SK-N-SH (cell line): Measurements from ENCODE around the gene FADS2. TPM values are rescaled to one million over a fixed set of nuclear protein-coding genes. Genes with fewer than 3 reads are reported as not detected.

Experiments used
- CTCF ChIA-PET: fragments of 300-600, 350-600 bp; formaldehyde crosslinking; extraction: SDS; loops from one replicate; lab custom pipeline; 2021; lab: Yijun Ruan, JAX
- POLR2A ChIA-PET: fragments of 350-600 bp; sonication (Branson Sonifier 250); formaldehyde crosslinking; extraction: SDS; loops from one replicate; lab custom pipeline; 2020; ENCODE audit warnings: antibody characterized with exemption, inconsistent platforms; lab: Yijun Ruan, JAX
- DNase-seq: peaks from one replicate; pipeline ENCODE4 v3.0.0; 2012
- H2AFZ ChIP-seq: fragments of 200-600 bp; sonication (generic); 2 replicates; pipeline ENCODE4 v1.8.1; 2016; ENCODE audit warnings: antibody characterized with exemption, mild to moderate bottlenecking, low read depth
- H3F3A ChIP-seq: fragments of 200-600 bp; sonication (generic); replicated peaks from 2 replicates; pipeline ENCODE3; 2016; ENCODE audit warnings: antibody characterized with exemption, mild to moderate bottlenecking; ENCODE audit not compliant: insufficient read depth
- H3K27ac ChIP-seq, 2 experiments: fragments of 200-500 bp in 1 of 2; fragments of 200-600 bp in 1 of 2; sonication (Bioruptor generic) in 1 of 2; sonication (generic), shearing (Covaris generic) in 1 of 2; 2 replicates each; pipeline versions ENCODE4 v1.5.1 to v1.6.1; 2014 to 2016; ENCODE audit warnings: low read depth in 2 of 2, inconsistent platforms in 1 of 2, low read length in 1 of 2, mild to moderate bottlenecking in 1 of 2, mixed read lengths in 1 of 2
- H3K27me3 ChIP-seq: fragments of 200-600 bp; sonication (generic), shearing (Covaris generic); 2 replicates; pipeline ENCODE4 v1.6.1; 2016; ENCODE audit warnings: mixed run types; ENCODE audit not compliant: insufficient read depth
- H3K36me3 ChIP-seq, 2 experiments: fragments of 200-500 bp in 1 of 2; fragments of 200-600 bp in 1 of 2; sonication (Bioruptor generic) in 1 of 2; sonication (generic) in 1 of 2; replicated peaks in 1 of 2; 2 replicates each; pipeline versions ENCODE3 to v1.5.1; 2014 to 2016; ENCODE audit warnings: low read length in 1 of 2, mild to moderate bottlenecking in 1 of 2; ENCODE audit not compliant: insufficient read depth in 2 of 2, control insufficient read depth in 1 of 2
- H3K4me1 ChIP-seq, 2 experiments: fragments of 200-500 bp in 1 of 2; fragments of 200-600 bp in 1 of 2; sonication (Bioruptor generic) in 1 of 2; sonication (generic), shearing (Covaris generic) in 1 of 2; 2 replicates each; pipeline versions ENCODE4 v1.5.1 to v1.6.1; 2014 to 2016; ENCODE audit warnings: low read depth in 1 of 2, low read length in 1 of 2, mixed run types in 1 of 2; ENCODE audit not compliant: insufficient read depth in 2 of 2, control insufficient read depth in 1 of 2
- H3K4me2 ChIP-seq: fragments of 200-600 bp; sonication (generic), shearing (Covaris generic); 2 replicates; pipeline ENCODE4 v1.6.1; 2017; ENCODE audit warnings: mixed run types
- H3K4me3 ChIP-seq, 2 experiments: fragments of 200-500 bp in 1 of 2; fragments of 200-600 bp in 1 of 2; sonication (Bioruptor generic) in 1 of 2; sonication (generic), shearing (Covaris generic) in 1 of 2; 2 replicates each; pipeline versions ENCODE4 v1.5.1 to v1.8.1; 2014 to 2016; ENCODE audit warnings: low read depth in 2 of 2, inconsistent platforms in 1 of 2, low read length in 1 of 2, mild to moderate bottlenecking in 1 of 2, mixed read lengths in 1 of 2, moderate library complexity in 1 of 2
- H3K79me2 ChIP-seq: fragments of 200-600 bp; sonication (generic); 2 replicates; pipeline ENCODE4 v1.8.1; 2017; ENCODE audit warnings: mild to moderate bottlenecking; ENCODE audit not compliant: insufficient read depth
- H3K9ac ChIP-seq: fragments of 200-600 bp; sonication (generic); 2 replicates; pipeline ENCODE4 v1.6.1; 2017; ENCODE audit warnings: mixed run types
- H3K9me2 ChIP-seq: fragments of 200-600 bp; sonication (generic); 2 replicates; pipeline ENCODE4 v1.6.1; 2017; ENCODE audit warnings: mixed run types
- H3K9me3 ChIP-seq: fragments of 200-600 bp; sonication (generic); 2 replicates; pipeline ENCODE4 v1.6.1; 2017; ENCODE audit warnings: mixed run types, mild to moderate bottlenecking, moderate library complexity
- H4K20me1 ChIP-seq: fragments of 200-600 bp; sonication (generic); 2 replicates; pipeline ENCODE4 v1.6.1; 2017; ENCODE audit warnings: mild to moderate bottlenecking, mixed run types; ENCODE audit not compliant: insufficient read depth
- CHD2 ChIP-seq: fragments of 150-350 bp; IDR thresholded peaks from 2 replicates; pipeline ENCODE4 v1.6.1; 2018; ENCODE audit warnings: low read length; ENCODE audit not compliant: partially characterized antibody
- CTCF ChIP-seq: fragments of 200-600 bp; sonication (generic); IDR thresholded peaks from 2 replicates; pipeline ENCODE4 v1.6.1; 2017; ENCODE audit warnings: antibody characterized with exemption, mild to moderate bottlenecking, moderate library complexity
- ELF1 ChIP-seq: IDR thresholded peaks from 2 replicates; pipeline ENCODE4 v1.4.0; 2012
- EP300 ChIP-seq, 2 experiments: IDR thresholded peaks; 2 replicates each; pipeline versions ENCODE4 v1.4.0 to v1.6.1; 2012; ENCODE audit warnings: borderline replicate concordance in 1 of 2, low read depth in 1 of 2, low read length in 1 of 2
- FOXJ3 ChIP-seq: sonication (generic); formaldehyde crosslinking; IDR thresholded peaks from 2 replicates; pipeline ENCODE4 v1.5.1; 2020; ENCODE audit warnings: mild to moderate bottlenecking, missing genetic modification reagents
- FOXM1 ChIP-seq: IDR thresholded peaks from 2 replicates; pipeline ENCODE4 v1.4.0; 2012; ENCODE audit warnings: low read depth, mild to moderate bottlenecking
- GATA2 ChIP-seq: sonication (generic); formaldehyde crosslinking; IDR thresholded peaks from 2 replicates; pipeline ENCODE4 v1.5.0; 2020; ENCODE audit warnings: mild to moderate bottlenecking, missing genetic modification reagents
- MEF2A ChIP-seq: IDR thresholded peaks from 2 replicates; pipeline ENCODE4 v1.4.0; 2012; ENCODE audit warnings: low read depth, borderline replicate concordance
- NFIC ChIP-seq: IDR thresholded peaks from 2 replicates; pipeline ENCODE4 v1.4.0; 2012; ENCODE audit warnings: borderline replicate concordance
- POLR2AphosphoS5 ChIP-seq: IDR thresholded peaks from 2 replicates; pipeline ENCODE4 v1.6.1; 2012; ENCODE audit warnings: low read depth, low read length
- RAD21 ChIP-seq: IDR thresholded peaks from 2 replicates; pipeline ENCODE4 v1.6.1; 2012; ENCODE audit warnings: mild to moderate bottlenecking, low read length
- RFX5 ChIP-seq: IDR thresholded peaks from 2 replicates; pipeline ENCODE4 v1.6.1; 2012; ENCODE audit warnings: mild to moderate bottlenecking, improper control_type of control experiment, low read length
- RXRA ChIP-seq: IDR thresholded peaks from 2 replicates; pipeline ENCODE4 v1.4.0; 2012; ENCODE audit warnings: low read depth, mild to moderate bottlenecking, borderline replicate concordance
- SIN3A ChIP-seq: IDR thresholded peaks from 2 replicates; pipeline ENCODE4 v1.6.1; 2012; ENCODE audit warnings: low read depth, mild to moderate bottlenecking, low read length, moderate library complexity, borderline replicate concordance
- TCF12 ChIP-seq: IDR thresholded peaks from 2 replicates; pipeline ENCODE4 v1.4.0; 2012
- TEAD4 ChIP-seq: IDR thresholded peaks from 2 replicates; pipeline ENCODE4 v1.4.0; 2012; ENCODE audit warnings: mild to moderate bottlenecking, borderline replicate concordance; ENCODE audit not compliant: insufficient read depth
- USF2 ChIP-seq: fragments of 150-350 bp; IDR thresholded peaks from 2 replicates; pipeline ENCODE4 v1.6.1; 2017; ENCODE audit warnings: antibody characterized with exemption, low read length, low read depth, borderline replicate concordance
- ZBTB33 ChIP-seq: IDR thresholded peaks from 2 replicates; pipeline ENCODE4 v1.4.0; 2012; ENCODE audit warnings: low read depth, borderline replicate concordance
- WGBS: methylation state at CpG from one replicate; pipeline ENCODE4 v1.1.6; 2017; ENCODE audit warnings: low lambda C conversion rate; 5-methylcytosine and 5-hydroxymethylcytosine counted together
- polyA plus RNA-seq, 3 experiments: library from polyadenylated mRNA; depleted of rRNA; stranded (reverse); fragments of >200 nt; gene quantifications; 2 replicates each; pipeline ENCODE4 v1.2.3, GENCODE V29; 2012
- TF ChIP-seq, protein P1 (sequence below): fragments of 150-350 bp; IDR thresholded peaks from 2 replicates; pipeline ENCODE4 v1.6.1; 2016; ENCODE audit warnings: mild to moderate bottlenecking, low read depth, low read length
- TF ChIP-seq, protein P2 (sequence below): IDR thresholded peaks from 2 replicates; pipeline ENCODE4 v1.4.0; 2012; ENCODE audit warnings: low read depth, borderline replicate concordance

FADS2 gene
- polyA plus RNA-seq, 1 of the 3 experiments (the other 2 are of a cell fraction): 67.8 TPM

GRCh38 chr11:61802605-61803004 lies 25.5 kb upstream of the FADS2 start:
- Histone ChIP-seq H3K9me3 (no peaks in the 10 kb centered on the region), H3K9me2 (no peaks in the 10 kb centered on the region), H3K79me2 (peaks cover 23% of the 10 kb centered on the region), H3K9ac (no peak overlapping the region), H3K27me3 (no peaks in the 10 kb centered on the region), H4K20me1 (no peaks in the 10 kb centered on the region), H3F3A (peaks cover 6% of the 10 kb centered on the region), H3K4me3 (no peak overlapping the region), H2AFZ (no peak overlapping the region), H3K27ac (no peak overlapping the region), H3K4me1 (no peaks in the 10 kb centered on the region; a peak in 1 of 4 replicates), H3K4me2 (no peak overlapping the region), H3K36me3 (peaks cover 14 to 46% of the 10 kb centered on the region in 2 experiments)
- CTCF ChIA-PET: interaction anchor here (0.8 to 7.3 kb wide), 4 partner anchors 95 to 305 kb away, joined by 3 to 92 read pairs (median 7); no protein-coding TSS in a partner anchor
- POLR2A ChIA-PET: interaction anchor here (1.8 kb wide), 1 partner anchor 11 kb away, joined by 7 read pairs; the partner anchor contains the start of gene TMEM258
- 94% methylated on average over 6 of the region's 6 CpGs for WGBS
- no peak for TF ChIP-seq RFX5
- TF ChIP-seq GATA2 (CRISPR knock-in tag): no peak
- TF ChIP-seq CHD2: no peak
- TF ChIP-seq FOXM1: no peak
- no peak for TF ChIP-seq NFIC
- TF ChIP-seq EP300 (IDR thresholded peaks at IDR 0.05; ENCODE audit: borderline replicate concordance in 1 of 2, low read depth in 1 of 2, low read length in 1 of 2): no peak
- TF ChIP-seq, protein P1, sequence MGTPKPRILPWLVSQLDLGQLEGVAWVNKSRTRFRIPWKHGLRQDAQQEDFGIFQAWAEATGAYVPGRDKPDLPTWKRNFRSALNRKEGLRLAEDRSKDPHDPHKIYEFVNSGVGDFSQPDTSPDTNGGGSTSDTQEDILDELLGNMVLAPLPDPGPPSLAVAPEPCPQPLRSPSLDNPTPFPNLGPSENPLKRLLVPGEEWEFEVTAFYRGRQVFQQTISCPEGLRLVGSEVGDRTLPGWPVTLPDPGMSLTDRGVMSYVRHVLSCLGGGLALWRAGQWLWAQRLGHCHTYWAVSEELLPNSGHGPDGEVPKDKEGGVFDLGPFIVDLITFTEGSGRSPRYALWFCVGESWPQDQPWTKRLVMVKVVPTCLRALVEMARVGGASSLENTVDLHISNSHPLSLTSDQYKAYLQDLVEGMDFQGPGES: no peak
- no peak for TF ChIP-seq MEF2A
- TF ChIP-seq CTCF: no peak
- TF ChIP-seq POLR2AphosphoS5: no peak
- TF ChIP-seq ELF1: no peak
- TF ChIP-seq SIN3A: no peak
- no peak for TF ChIP-seq TEAD4
- TF ChIP-seq RAD21: no peak
- no peak for TF ChIP-seq ZBTB33
- TF ChIP-seq USF2: no peak
- TF ChIP-seq, protein P2, sequence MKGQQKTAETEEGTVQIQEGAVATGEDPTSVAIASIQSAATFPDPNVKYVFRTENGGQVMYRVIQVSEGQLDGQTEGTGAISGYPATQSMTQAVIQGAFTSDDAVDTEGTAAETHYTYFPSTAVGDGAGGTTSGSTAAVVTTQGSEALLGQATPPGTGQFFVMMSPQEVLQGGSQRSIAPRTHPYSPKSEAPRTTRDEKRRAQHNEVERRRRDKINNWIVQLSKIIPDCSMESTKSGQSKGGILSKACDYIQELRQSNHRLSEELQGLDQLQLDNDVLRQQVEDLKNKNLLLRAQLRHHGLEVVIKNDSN: no peak
- no peak for TF ChIP-seq RXRA
- no peak for TF ChIP-seq FOXJ3 (CRISPR knock-in tag)
- TF ChIP-seq TCF12: no peak
- no peak for DNase-seq
